ENCODE measurements around the gene WDR7.
"Not testable (repeated sequence)": the region's sequence is repeated elsewhere in the genome, so short reads cannot be mapped to it uniquely, and the experiment has no call there.

The WDR7 gene

DNA sequence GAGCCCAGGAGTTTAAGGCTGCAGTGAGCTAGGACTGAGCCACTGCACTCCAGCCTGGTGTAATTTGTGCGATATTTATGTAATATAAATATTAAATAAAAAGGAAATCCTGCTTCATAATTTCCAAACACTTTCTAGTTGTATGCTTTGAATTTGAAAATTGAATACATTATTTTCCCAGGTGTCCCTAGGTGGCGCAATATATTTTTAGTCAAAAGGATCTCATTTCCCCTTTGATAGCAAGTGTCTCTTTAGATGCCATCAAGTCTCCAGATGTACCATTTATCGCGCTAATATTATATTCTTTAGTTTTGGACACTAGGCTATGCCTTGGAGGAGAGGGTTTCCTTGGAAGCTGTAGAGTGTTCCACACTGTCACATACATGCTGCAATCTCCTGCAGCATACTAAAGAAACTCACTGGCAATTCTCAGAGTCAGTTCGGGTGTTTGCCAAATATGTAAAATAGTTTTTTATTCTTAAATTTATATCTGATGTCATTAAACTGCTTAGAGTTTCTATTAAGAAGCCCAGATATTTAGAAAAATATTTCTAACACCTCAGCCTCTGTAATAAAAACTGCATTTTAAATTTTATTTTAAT is 5.6 kb upstream of the WDR7 start:
- TF ChIP-seq CTCF (IDR thresholded peaks at IDR 0.05; ENCODE audit: low read depth, low read length): peak; percentile 44
- no peak for DNase-seq (ENCODE audit: extremely low read depth, low read depth)

- TF ChIP-seq CTCF (IDR thresholded peaks at IDR 0.05; ENCODE audit: low read depth, low read length): no peak
- no peak for DNase-seq (ENCODE audit: extremely low read depth, low read depth)
These were observed 4.1 kb upstream of the WDR7 start for GRCh38 chr18:56647071-56647470.

- no peak for TF ChIP-seq CTCF (IDR thresholded peaks at IDR 0.05; ENCODE audit: low read depth, low read length)
- DNase-seq (ENCODE audit: extremely low read depth, low read depth): no peak
These were observed 2.9 kb upstream of the WDR7 start for GRCh38 chr18:56647951-56648893.

DNA sequence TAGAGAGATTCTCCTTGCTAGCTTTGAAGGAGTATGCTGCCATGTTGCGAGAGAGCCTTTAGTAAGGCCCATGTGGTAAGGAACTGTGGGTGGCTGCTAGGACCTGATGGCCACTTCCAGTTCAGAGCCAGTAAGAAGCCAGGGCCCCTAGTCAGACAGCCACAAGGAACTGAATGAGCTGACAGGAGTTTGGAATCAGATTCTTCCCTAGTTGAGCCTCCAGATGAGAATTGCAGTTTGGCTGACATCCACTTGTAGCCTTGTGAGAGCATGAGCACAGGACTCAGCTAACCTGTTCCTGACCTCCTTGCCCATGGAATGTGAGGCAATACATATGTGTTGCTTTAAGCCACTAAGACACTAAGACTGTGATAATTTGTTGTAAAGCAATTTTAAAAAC is 1.2 kb upstream of the WDR7 start:
- no peak for TF ChIP-seq CTCF (IDR thresholded peaks at IDR 0.05; ENCODE audit: low read depth, low read length)
- no peak for DNase-seq (ENCODE audit: extremely low read depth, low read depth)

GRCh38 chr18:56651771-56652092 is 573 bp downstream of the WDR7 start:
- no peak for DNase-seq (ENCODE audit: extremely low read depth, low read depth)

GRCh38 chr18:56652802-56653201 is 1.6 kb downstream of the WDR7 start:
- TF ChIP-seq CTCF (IDR thresholded peaks at IDR 0.05; ENCODE audit: low read depth, low read length): no peak
- DNase-seq (ENCODE audit: extremely low read depth, low read depth): no peak

More at GRCh38 chr18:56651771-56652092, 573 bp downstream of the WDR7 start:
- TF ChIP-seq CTCF (IDR thresholded peaks at IDR 0.05; ENCODE audit: low read depth, low read length): no peak

DNA sequence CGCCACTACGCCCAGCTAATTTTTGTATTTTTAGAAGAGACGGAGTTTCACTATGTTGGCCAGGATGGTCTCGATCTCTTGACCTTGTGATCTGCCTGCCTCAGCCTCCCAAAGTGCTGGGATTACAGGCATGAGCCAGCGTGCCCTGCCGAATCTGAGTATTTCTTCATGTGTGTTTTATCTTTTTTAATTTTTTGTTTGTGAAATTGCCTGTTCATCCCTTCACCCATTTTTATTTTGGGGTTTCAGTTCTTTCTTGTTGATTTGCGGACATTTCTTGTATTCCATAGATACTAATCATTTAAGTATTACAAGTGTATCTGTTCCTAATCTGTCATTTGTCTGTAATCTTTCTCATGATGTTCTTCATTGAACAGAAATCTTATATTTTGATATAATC is 3.1 kb downstream of the WDR7 start:
- not testable (repeated sequence) for DNase-seq (ENCODE audit: extremely low read depth, low read depth)
